Measurements from ENCODE around the gene SERPINE3.

SERPINE3 gene

DNA sequence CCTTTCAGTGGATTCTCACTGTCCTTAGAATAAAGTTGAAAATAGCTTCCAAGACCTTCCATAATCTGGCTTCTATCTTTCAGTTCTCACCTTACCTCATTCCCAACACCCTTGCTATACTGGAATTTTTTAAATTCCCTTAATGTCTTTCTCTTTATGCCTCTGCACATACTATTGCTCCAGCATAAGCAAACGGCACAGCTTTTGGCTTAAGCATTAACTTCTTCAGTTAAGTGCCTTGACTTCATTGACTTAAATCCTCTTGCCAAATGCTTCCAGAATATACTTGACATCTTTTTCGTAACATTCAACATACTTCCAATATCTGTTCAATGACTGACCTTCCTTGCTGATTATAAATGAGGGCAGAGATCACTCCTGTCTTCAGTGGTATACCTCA lies 34.0 kb downstream of the SERPINE3 start:
- Histone ChIP-seq H3K4me3 (ENCODE audit: insufficient read depth, low read length, poor library complexity, severe bottlenecking) (no peak overlapping the region), H2AFZ (ENCODE audit: low read depth, low read length, severe bottlenecking) (no peak overlapping the region), H3K9me3 (ENCODE audit: insufficient read depth, low read length) (no peaks in the 10 kb centered on the region), H3K4me2 (ENCODE audit: low read depth, low read length, poor library complexity, severe bottlenecking) (no peak overlapping the region), H3F3A (ENCODE audit: insufficient read depth) (no peaks in the 10 kb centered on the region; the same call in 1 of the 2 replicates), H4K20me1 (ENCODE audit: low read depth, low read length) (no peaks in the 10 kb centered on the region), H3K9ac (ENCODE audit: low read length) (no peak overlapping the region), H3K27me3 (ENCODE audit: low read length) (no peaks in the 10 kb centered on the region), H3K27ac (ENCODE audit: low read depth, low read length) (no peak overlapping the region), H3K79me2 (ENCODE audit: insufficient read depth, low read length) (0 out of 2 replicates have a peak, but pooled peaks cover 3% of the 10 kb centered on the region), H3K9me2 (replicated peaks; ENCODE audit: insufficient read depth, low read length) (no peaks in the 10 kb centered on the region), H3K36me3 (ENCODE audit: low read length) (peaks cover 60% of the 10 kb centered on the region)
- TF ChIP-seq EZH2phosphoT487 (conservative IDR thresholded peaks at IDR 0.05; ENCODE audit: low read length): no peak
- TF ChIP-seq, protein P1, sequence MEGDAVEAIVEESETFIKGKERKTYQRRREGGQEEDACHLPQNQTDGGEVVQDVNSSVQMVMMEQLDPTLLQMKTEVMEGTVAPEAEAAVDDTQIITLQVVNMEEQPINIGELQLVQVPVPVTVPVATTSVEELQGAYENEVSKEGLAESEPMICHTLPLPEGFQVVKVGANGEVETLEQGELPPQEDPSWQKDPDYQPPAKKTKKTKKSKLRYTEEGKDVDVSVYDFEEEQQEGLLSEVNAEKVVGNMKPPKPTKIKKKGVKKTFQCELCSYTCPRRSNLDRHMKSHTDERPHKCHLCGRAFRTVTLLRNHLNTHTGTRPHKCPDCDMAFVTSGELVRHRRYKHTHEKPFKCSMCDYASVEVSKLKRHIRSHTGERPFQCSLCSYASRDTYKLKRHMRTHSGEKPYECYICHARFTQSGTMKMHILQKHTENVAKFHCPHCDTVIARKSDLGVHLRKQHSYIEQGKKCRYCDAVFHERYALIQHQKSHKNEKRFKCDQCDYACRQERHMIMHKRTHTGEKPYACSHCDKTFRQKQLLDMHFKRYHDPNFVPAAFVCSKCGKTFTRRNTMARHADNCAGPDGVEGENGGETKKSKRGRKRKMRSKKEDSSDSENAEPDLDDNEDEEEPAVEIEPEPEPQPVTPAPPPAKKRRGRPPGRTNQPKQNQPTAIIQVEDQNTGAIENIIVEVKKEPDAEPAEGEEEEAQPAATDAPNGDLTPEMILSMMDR (IDR thresholded peaks at IDR 0.05; ENCODE audit: insufficient read depth, low read length, poor library complexity, severe bottlenecking): no peak

DNA sequence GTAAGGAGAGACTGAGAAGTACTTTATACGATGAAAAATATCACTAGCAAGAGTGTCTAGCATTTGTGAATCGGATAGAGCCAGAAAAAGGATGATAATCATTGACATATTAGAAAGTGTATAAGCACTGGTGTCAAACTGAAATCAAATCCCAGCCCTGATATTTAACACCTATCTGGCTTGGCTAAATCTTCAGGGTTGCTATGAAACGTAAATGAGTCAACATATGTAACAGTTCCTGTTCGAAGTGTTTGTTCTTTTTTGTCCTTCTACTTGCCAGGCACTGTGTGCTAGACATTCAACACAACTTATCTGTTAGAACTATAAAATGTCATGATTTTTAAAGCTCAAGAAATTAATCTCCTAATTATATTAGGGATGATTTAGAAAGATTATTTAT lies 40.8 kb downstream of the SERPINE3 start:
- H3K79me2 ChIP-seq (ENCODE audit: insufficient read depth, low read length): no peaks in the 10 kb centered on the region
- TF ChIP-seq EZH2phosphoT487 (conservative IDR thresholded peaks at IDR 0.05; ENCODE audit: low read length): no peak
- TF ChIP-seq, protein P1 (IDR thresholded peaks at IDR 0.05; ENCODE audit: insufficient read depth, low read length, poor library complexity, severe bottlenecking): no peak
- H3K27ac ChIP-seq (ENCODE audit: low read depth, low read length): no peak overlapping the region
- no peak overlapping the region for H3K4me2 ChIP-seq (ENCODE audit: low read depth, low read length, poor library complexity, severe bottlenecking)
- peaks cover 58% of the 10 kb centered on the region for H3K36me3 ChIP-seq (ENCODE audit: low read length)
- no peaks in the 10 kb centered on the region for H3K9me3 ChIP-seq (ENCODE audit: insufficient read depth, low read length)
- no peak overlapping the region for H3K4me3 ChIP-seq (ENCODE audit: insufficient read depth, low read length, poor library complexity, severe bottlenecking)
- H3K9me2 ChIP-seq (replicated peaks; ENCODE audit: insufficient read depth, low read length): no peaks in the 10 kb centered on the region
- no peak overlapping the region for H2AFZ ChIP-seq (ENCODE audit: low read depth, low read length, severe bottlenecking)
- H3F3A ChIP-seq (ENCODE audit: insufficient read depth): no peaks in the 10 kb centered on the region; the same call in 1 of the 2 replicates
- no peaks in the 10 kb centered on the region for H4K20me1 ChIP-seq (ENCODE audit: low read depth, low read length)
- H3K27me3 ChIP-seq (ENCODE audit: low read length): no peaks in the 10 kb centered on the region
- no peak overlapping the region for H3K9ac ChIP-seq (ENCODE audit: low read length)

GRCh38 chr13:51385114-51385513 lies 45.6 kb downstream of the SERPINE3 start:
- H4K20me1 ChIP-seq (ENCODE audit: low read depth, low read length): no peaks in the 10 kb centered on the region
- H3K9me3 ChIP-seq (ENCODE audit: insufficient read depth, low read length): no peaks in the 10 kb centered on the region
- H3K4me3 ChIP-seq (ENCODE audit: insufficient read depth, low read length, poor library complexity, severe bottlenecking): no peak overlapping the region
- H3K9me2 ChIP-seq (replicated peaks; ENCODE audit: insufficient read depth, low read length): no peaks in the 10 kb centered on the region
- H3K4me2 ChIP-seq (ENCODE audit: low read depth, low read length, poor library complexity, severe bottlenecking): no peak overlapping the region
- H3K27me3 ChIP-seq (ENCODE audit: low read length): no peaks in the 10 kb centered on the region
- H3F3A ChIP-seq (ENCODE audit: insufficient read depth): 0 out of 2 replicates have a peak, but pooled peaks cover 3% of the 10 kb centered on the region
- H3K36me3 ChIP-seq (ENCODE audit: low read length): peaks cover 36% of the 10 kb centered on the region
- H3K27ac ChIP-seq (ENCODE audit: low read depth, low read length): no peak overlapping the region
- peaks cover 5% of the 10 kb centered on the region; the same call in 1 of the 2 replicates for H3K79me2 ChIP-seq (ENCODE audit: insufficient read depth, low read length)
- H2AFZ ChIP-seq (ENCODE audit: low read depth, low read length, severe bottlenecking): no peak overlapping the region
- no peak overlapping the region for H3K9ac ChIP-seq (ENCODE audit: low read length)
- TF ChIP-seq, protein P1 (IDR thresholded peaks at IDR 0.05; ENCODE audit: insufficient read depth, low read length, poor library complexity, severe bottlenecking): no peak

Measured in SU-DHL-6 (cell line).